Activated T-helper 2 cell treated with anti-CD3 and anti-CD28 coated beads, Interferon-gamma antibody, Interleukin-2, Interleukin-4, amounts not matched to agents 10 μg/mL and 5 μg/mL and 100 μg/mL, durations not matched to agents 14 hours and 24 hours and 36 hours (primary cell): Measurements from ENCODE around the gene FAM131B. TPM values are rescaled to one million over a fixed set of nuclear protein-coding genes. Genes with fewer than 3 reads are reported as not detected.
"Not testable (repeated sequence)": the region's sequence is repeated elsewhere in the genome, so short reads cannot be mapped to it uniquely, and the experiment has no call there.

Experiments used
- DNase-seq: peaks from one replicate; pipeline ENCODE4 v3.0.0; 2021; ENCODE audit warnings: low spot score
- H3K27ac Mint-ChIP-seq: one replicate; pipeline ENCODE4 v1.8.0; 2021; ENCODE audit warnings: mixed read lengths
- H3K27me3 Mint-ChIP-seq: one replicate; pipeline ENCODE4 v1.8.0; 2021; ENCODE audit warnings: low read depth, mixed read lengths
- H3K36me3 Mint-ChIP-seq: one replicate; pipeline ENCODE4 v1.8.0; 2021; ENCODE audit warnings: low read depth, mixed read lengths
- H3K4me1 Mint-ChIP-seq: one replicate; pipeline ENCODE4 v1.8.0; 2021; ENCODE audit warnings: low read depth, mixed read lengths
- H3K4me3 Mint-ChIP-seq: one replicate; pipeline ENCODE4 v1.8.0; 2021; ENCODE audit warnings: low read depth, mild to moderate bottlenecking, moderate library complexity, mixed read lengths
- H3K9me3 Mint-ChIP-seq: one replicate; pipeline ENCODE4 v1.8.0; 2021; ENCODE audit warnings: mixed read lengths
- intact Hi-C: fragments of 100-400 bp; cut with micrococcal nuclease; formaldehyde crosslinking; loops from one replicate; pipeline ENCODE4 v1.15.1; 2023
- total RNA-seq: library from RNA; stranded (reverse); gene quantifications from 2 replicates; pipeline ENCODE4 v1.2.3, GENCODE V29; 2022

Gene FAM131B
- total RNA-seq, result 1.3 and 2.0 TPM in 2 replicates

- Mint-ChIP-seq H3K4me1 (peaks cover 9% of the 10 kb centered on the region), H3K36me3 (no peaks in the 10 kb centered on the region), H3K9me3 (no peaks in the 10 kb centered on the region), H3K4me3 (peak within 1 kb of the TSS; percentile 81), H3K27ac (no peak within 1 kb of the TSS), H3K27me3 (peaks cover 73% of the 10 kb centered on the region)
- intact Hi-C loops, result loop anchor here (1.0 to 5.0 kb wide), 3 partner anchors 10 to 75 kb away; partner anchors contain the start of genes CASP2 and ZYX
- no peak for DNase-seq
These were observed at the start of gene FAM131B for GRCh38 chr7:143362131-143363015. FAM131B (minus strand) TSS chr7:143362713; CDS start chr7:143362603, 110 bp downstream.

- DNase-seq, result no peak
- Mint-ChIP-seq H3K27me3 (peaks cover 29% of the 10 kb centered on the region), H3K9me3 (no peaks in the 10 kb centered on the region), H3K27ac (no peak overlapping the region), H3K4me1 (peaks cover 21% of the 10 kb centered on the region), H3K4me3 (no peak overlapping the region), H3K36me3 (no peaks in the 10 kb centered on the region)
- intact Hi-C loops, result no loop called here
These were observed 49.6 kb upstream of the FAM131B start for GRCh38 chr7:143411976-143412708.

- H3K4me1 Mint-ChIP-seq, result peaks cover 23% of the 10 kb centered on the region
- intact Hi-C loops, result no loop called here
- H3K36me3 Mint-ChIP-seq, result no peaks in the 10 kb centered on the region
- H3K9me3 Mint-ChIP-seq, result no peaks in the 10 kb centered on the region
- no peak for DNase-seq
- peak overlapping the region; percentile 2 for H3K4me3 Mint-ChIP-seq
- peaks cover 29% of the 10 kb centered on the region for H3K27me3 Mint-ChIP-seq
- no peak overlapping the region for H3K27ac Mint-ChIP-seq
These were observed 48.0 kb upstream of the FAM131B start for GRCh38 chr7:143410521-143411004.

GRCh38 chr7:143408686-143409561, 46.4 kb upstream of the FAM131B start, which contains the start of gene EPHA1:
EPHA1 (minus strand) TSS chr7:143408856; CDS start chr7:143408805, 51 bp downstream.
- H3K4me1 Mint-ChIP-seq, result peaks cover 23% of the 10 kb centered on the region
- H3K27me3 Mint-ChIP-seq, result peaks cover 32% of the 10 kb centered on the region
- DNase-seq, result no peak
- no peaks in the 10 kb centered on the region for H3K36me3 Mint-ChIP-seq
- H3K9me3 Mint-ChIP-seq, result no peaks in the 10 kb centered on the region
- H3K4me3 Mint-ChIP-seq, result peak within 1 kb of the TSS; percentile 45
- intact Hi-C loops, result loop anchor here (1.0 to 2.0 kb wide), 2 partner anchors 30 to 168 kb away; no protein-coding TSS in a partner anchor
- no peak within 1 kb of the TSS for H3K27ac Mint-ChIP-seq

- no peaks in the 10 kb centered on the region for H3K9me3 Mint-ChIP-seq
- peaks cover 23% of the 10 kb centered on the region for H3K4me1 Mint-ChIP-seq
- no peak overlapping the region for H3K4me3 Mint-ChIP-seq
- H3K27me3 Mint-ChIP-seq, result peaks cover 34% of the 10 kb centered on the region
- intact Hi-C loops, result loop anchor here (1.0 to 2.0 kb wide), 2 partner anchors 29 to 167 kb away; no protein-coding TSS in a partner anchor
- no peak for DNase-seq
- no peak overlapping the region for H3K27ac Mint-ChIP-seq
- H3K36me3 Mint-ChIP-seq, result no peaks in the 10 kb centered on the region
These were observed 45.8 kb upstream of the FAM131B start for GRCh38 chr7:143408252-143408685.

- Mint-ChIP-seq H3K9me3 (no peaks in the 10 kb centered on the region), H3K4me3 (peak overlapping the region; percentile 45), H3K4me1 (peaks cover 23% of the 10 kb centered on the region), H3K27me3 (peaks cover 34% of the 10 kb centered on the region), H3K27ac (no peak overlapping the region), H3K36me3 (no peaks in the 10 kb centered on the region)
- no peak for DNase-seq
- intact Hi-C loops, result loop anchor here (1.0 to 2.0 kb wide), 3 partner anchors 21 to 167 kb away; no protein-coding TSS in a partner anchor
These were observed 45.1 kb upstream of the FAM131B start for GRCh38 chr7:143407287-143408251.

GRCh38 chr7:143406002-143406357, 43.5 kb upstream of the FAM131B start:
- H3K36me3 Mint-ChIP-seq, result no peaks in the 10 kb centered on the region
- DNase-seq, result no peak
- H3K27me3 Mint-ChIP-seq, result peaks cover 37% of the 10 kb centered on the region
- H3K9me3 Mint-ChIP-seq, result no peaks in the 10 kb centered on the region
- no peak overlapping the region for H3K4me3 Mint-ChIP-seq
- H3K27ac Mint-ChIP-seq, result no peak overlapping the region
- peaks cover 23% of the 10 kb centered on the region for H3K4me1 Mint-ChIP-seq
- intact Hi-C loops, result loop anchor here (2.0 kb wide), 1 partner anchor 19 kb away; no protein-coding TSS in a partner anchor

GRCh38 chr7:143405173-143406001, 42.9 kb upstream of the FAM131B start:
- Mint-ChIP-seq H3K4me1 (peaks cover 23% of the 10 kb centered on the region), H3K27me3 (peaks cover 36% of the 10 kb centered on the region), H3K27ac (no peak overlapping the region), H3K36me3 (no peaks in the 10 kb centered on the region), H3K9me3 (no peaks in the 10 kb centered on the region), H3K4me3 (no peak overlapping the region)
- DNase-seq, result no peak
- intact Hi-C loops, result loop anchor here (2.0 kb wide), 1 partner anchor 19 kb away; no protein-coding TSS in a partner anchor

- H3K27ac Mint-ChIP-seq, intact Hi-C loops: not testable (repeated sequence)
These were observed 39.7 kb upstream of the FAM131B start for GRCh38 chr7:143402233-143402632.

GRCh38 chr7:143401265-143401664, 38.8 kb upstream of the FAM131B start:
- intact Hi-C loops, result no loop called here
- no peaks in the 10 kb centered on the region for H3K4me1 Mint-ChIP-seq

More at GRCh38 chr7:143402233-143402632, 39.7 kb upstream of the FAM131B start:
- H3K36me3 Mint-ChIP-seq, DNase-seq, H3K4me1 Mint-ChIP-seq, H3K4me3 Mint-ChIP-seq, H3K9me3 Mint-ChIP-seq: not testable (repeated sequence)
- peaks cover 24% of the 10 kb centered on the region for H3K27me3 Mint-ChIP-seq

More at GRCh38 chr7:143401265-143401664, 38.8 kb upstream of the FAM131B start:
- no peaks in the 10 kb centered on the region for H3K36me3 Mint-ChIP-seq
- no peaks in the 10 kb centered on the region for H3K9me3 Mint-ChIP-seq
- H3K27me3 Mint-ChIP-seq, result peaks cover 21% of the 10 kb centered on the region
- no peak for DNase-seq
- H3K4me3 Mint-ChIP-seq, result no peak overlapping the region
- H3K27ac Mint-ChIP-seq, result no peak overlapping the region
